ENCODE results near the gene DDX46. TPM values are rescaled to one million over a fixed set of nuclear protein-coding genes. Genes with fewer than 3 reads are reported as not detected.

The DDX46 gene
- total and polyA plus RNA-seq, 2 donors (not counting 1 experiment from before 2014, with no cell fraction given) = 18.7 to 38.1 TPM

DNA sequence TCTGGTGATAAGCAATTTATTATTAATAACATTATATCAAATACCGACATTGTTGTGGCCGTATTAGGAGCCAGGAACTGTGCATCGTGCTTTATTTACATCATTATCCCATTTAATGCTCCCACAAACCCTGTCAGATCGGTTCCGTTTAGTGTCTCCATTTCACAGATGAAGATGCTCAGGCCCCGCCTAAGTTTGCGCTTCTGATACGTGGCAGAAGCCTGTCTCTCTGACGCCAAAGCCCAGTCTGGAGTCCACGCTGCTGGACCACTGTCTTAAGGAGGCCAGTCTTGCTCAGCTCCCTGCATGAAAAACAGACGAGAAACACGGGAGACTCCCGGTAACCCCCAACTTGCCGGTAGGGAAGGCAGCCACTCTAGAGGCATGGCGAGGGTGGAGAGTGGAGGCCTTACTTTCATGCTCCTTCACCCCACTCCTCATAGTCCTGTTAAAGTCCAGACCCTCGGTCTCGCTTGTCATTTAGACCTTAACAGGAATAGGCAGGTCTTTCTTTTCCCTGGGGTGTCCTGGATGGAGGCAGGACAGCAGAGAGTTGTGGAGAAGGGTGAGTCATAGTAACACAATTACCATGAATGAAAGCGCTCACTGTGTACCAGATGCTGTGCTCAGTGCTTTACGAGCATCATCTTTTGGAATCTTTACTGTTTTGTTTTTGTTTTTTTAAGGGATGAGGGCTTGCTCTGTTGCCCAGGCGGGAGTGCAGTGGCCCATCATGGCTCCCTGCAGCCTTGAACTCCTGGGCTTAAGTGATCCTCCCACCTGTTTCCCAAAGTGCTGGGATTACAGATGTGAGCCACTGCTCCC is 116.5 kb downstream of the DDX46 start:
- Histone ChIP-seq H3K27ac (ENCODE audit: insufficient read depth, low read length) (peak overlapping the region; percentile 96), H2AFZ (ENCODE audit: low read length) (peak overlapping the region; percentile 91), H3K4me2 (ENCODE audit: extremely low read depth, insufficient read depth, low read length) (peak overlapping the region; percentile 46), H3K4me1 (ENCODE audit: control insufficient read depth, extremely low read depth, insufficient read depth, low read length) (no peaks in the 10 kb centered on the region), H4K20me1 (ENCODE audit: control insufficient read depth, extremely low read depth, insufficient read depth, low read length) (no peaks in the 10 kb centered on the region), H3K9ac (ENCODE audit: insufficient read depth, low read length) (peak overlapping the region; percentile 99), H3K27me3 (ENCODE audit: control insufficient read depth, insufficient read depth, low read length) (no peaks in the 10 kb centered on the region), H3K36me3 (ENCODE audit: control insufficient read depth, insufficient read depth, low read length) (no peaks in the 10 kb centered on the region), H3K79me2 (ENCODE audit: control insufficient read depth, insufficient read depth, low read length) (peaks cover 23% of the 10 kb centered on the region), H3K9me3 (ENCODE audit: control insufficient read depth, insufficient read depth, low read depth, low read length) (no peaks in the 10 kb centered on the region), H3K4me3 (replicated peaks in 1 of 4; ENCODE audit: control extremely low read depth in 1 of 4, insufficient read depth in 1 of 4, low read depth in 3 of 4, low read length in 4 of 4) (peak overlapping the region; percentile 51 to 93 (median 86))
- TF ChIP-seq CTCF (conservative IDR thresholded peaks at IDR 0.05 in 1 of 2, IDR thresholded peaks at IDR 0.05 in 1 of 2; ENCODE audit: low read depth in 1 of 2, low read length in 2 of 2) (no peak), EZH2 (IDR thresholded peaks at IDR 0.05; ENCODE audit: low read length, missing control alignments) (no peak)
- DNase-seq (ENCODE audit: low read depth in 2 of 2) = peak; percentile 88

- Histone ChIP-seq H3K9me3 (ENCODE audit: control insufficient read depth, insufficient read depth, low read depth, low read length) (no peaks in the 10 kb centered on the region), H3K36me3 (ENCODE audit: control insufficient read depth, insufficient read depth, low read length) (no peaks in the 10 kb centered on the region), H4K20me1 (ENCODE audit: control insufficient read depth, extremely low read depth, insufficient read depth, low read length) (no peaks in the 10 kb centered on the region), H3K27ac (ENCODE audit: insufficient read depth, low read length) (no peak overlapping the region), H3K27me3 (ENCODE audit: control insufficient read depth, insufficient read depth, low read length) (no peaks in the 10 kb centered on the region), H3K79me2 (ENCODE audit: control insufficient read depth, insufficient read depth, low read length) (peaks cover 24% of the 10 kb centered on the region), H3K9ac (ENCODE audit: insufficient read depth, low read length) (no peak overlapping the region), H2AFZ (ENCODE audit: low read length) (no peak overlapping the region), H3K4me1 (ENCODE audit: control insufficient read depth, extremely low read depth, insufficient read depth, low read length) (no peaks in the 10 kb centered on the region), H3K4me2 (ENCODE audit: extremely low read depth, insufficient read depth, low read length) (no peak overlapping the region), H3K4me3 (replicated peaks in 1 of 4; ENCODE audit: control extremely low read depth in 1 of 4, insufficient read depth in 1 of 4, low read depth in 3 of 4, low read length in 4 of 4) (no peak overlapping the region)
- no peak for TF ChIP-seq EZH2 (IDR thresholded peaks at IDR 0.05; ENCODE audit: low read length, missing control alignments)
- TF ChIP-seq CTCF (conservative IDR thresholded peaks at IDR 0.05 in 1 of 2, IDR thresholded peaks at IDR 0.05 in 1 of 2; ENCODE audit: low read depth in 1 of 2, low read length in 2 of 2) = no peak
- no peak for DNase-seq (ENCODE audit: low read depth in 2 of 2)
Measured at GRCh38 chr5:134877159-134877558, 118.6 kb downstream of the DDX46 start.

DNA sequence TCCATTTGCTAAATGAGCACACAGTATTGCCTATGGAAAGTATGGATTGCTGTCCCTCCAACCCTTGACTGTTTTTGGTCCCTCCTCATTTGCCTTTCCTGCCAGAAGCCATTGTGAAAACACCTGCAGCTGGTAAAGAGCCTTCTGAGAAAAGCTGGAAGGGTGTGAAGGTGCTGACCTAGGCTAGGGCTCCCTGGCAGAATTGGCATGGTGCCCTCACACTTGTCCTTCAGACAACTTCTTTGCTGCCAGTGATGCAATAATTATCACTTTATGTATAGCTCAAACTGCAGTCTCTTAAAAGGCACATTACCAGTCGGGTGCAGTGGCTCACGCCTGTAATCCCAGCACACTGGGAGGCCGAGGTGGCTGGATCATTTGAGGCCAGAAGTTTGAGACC is 119.8 kb downstream of the DDX46 start:
- H4K20me1 ChIP-seq (ENCODE audit: control insufficient read depth, extremely low read depth, insufficient read depth, low read length) = no peaks in the 10 kb centered on the region
- H3K9ac ChIP-seq (ENCODE audit: insufficient read depth, low read length) = no peak overlapping the region
- H2AFZ ChIP-seq (ENCODE audit: low read length) = no peak overlapping the region
- peaks cover 24% of the 10 kb centered on the region for H3K79me2 ChIP-seq (ENCODE audit: control insufficient read depth, insufficient read depth, low read length)
- DNase-seq (ENCODE audit: low read depth in 2 of 2) = no peak
- H3K4me2 ChIP-seq (ENCODE audit: extremely low read depth, insufficient read depth, low read length) = no peak overlapping the region
- H3K36me3 ChIP-seq (ENCODE audit: control insufficient read depth, insufficient read depth, low read length) = no peaks in the 10 kb centered on the region
- H3K27me3 ChIP-seq (ENCODE audit: control insufficient read depth, insufficient read depth, low read length) = no peaks in the 10 kb centered on the region
- H3K9me3 ChIP-seq (ENCODE audit: control insufficient read depth, insufficient read depth, low read depth, low read length) = no peaks in the 10 kb centered on the region
- no peaks in the 10 kb centered on the region for H3K4me1 ChIP-seq (ENCODE audit: control insufficient read depth, extremely low read depth, insufficient read depth, low read length)
- H3K27ac ChIP-seq (ENCODE audit: insufficient read depth, low read length) = no peak overlapping the region
- TF ChIP-seq EZH2 (IDR thresholded peaks at IDR 0.05; ENCODE audit: low read length, missing control alignments) = no peak
- no peak for TF ChIP-seq CTCF (conservative IDR thresholded peaks at IDR 0.05 in 1 of 2, IDR thresholded peaks at IDR 0.05 in 1 of 2; ENCODE audit: low read depth in 1 of 2, low read length in 2 of 2)
- no peak overlapping the region for H3K4me3 ChIP-seq (replicated peaks in 1 of 4; ENCODE audit: control extremely low read depth in 1 of 4, insufficient read depth in 1 of 4, low read depth in 3 of 4, low read length in 4 of 4)
